ENCODE measurements around the gene CENPS.

- TF ChIP-seq EP300 (IDR thresholded peaks at IDR 0.05): no peak
- TF ChIP-seq POLR2A (IDR thresholded peaks at IDR 0.05): no peak
Observed at GRCh38 chr1:10446790-10447422, 16.7 kb downstream of the CENPS start.
